HEK293 (cell line): ENCODE measurements around the gene USP32.
A peak's percentile ranks its signal among the peaks of the same experiment; 100 is the strongest.

Source experiments
- GLIS1 ChIP-seq: fragments of 450-650 bp; formaldehyde crosslinking; IDR thresholded peaks from 2 replicates; pipeline ENCODE4 v1.5.1; 2016; ENCODE audit warnings: missing biosample characterization, missing genetic modification characterization
- MYNN ChIP-seq: fragments of 450-650 bp; formaldehyde crosslinking; IDR thresholded peaks from 2 replicates; pipeline ENCODE4 v1.5.1; 2016; ENCODE audit warnings: missing biosample characterization, missing genetic modification characterization, borderline replicate concordance
- SP3 ChIP-seq: fragments of 450-650 bp; formaldehyde crosslinking; IDR thresholded peaks from 2 replicates; pipeline ENCODE4 v1.5.1; 2016; ENCODE audit warnings: missing biosample characterization, missing genetic modification characterization
- TCF7L2 ChIP-seq: IDR thresholded peaks from 2 replicates; pipeline ENCODE4 v1.6.1; 2011; ENCODE audit warnings: low read depth, mild to moderate bottlenecking, inconsistent platforms, low read length, moderate library complexity, borderline replicate concordance
- ZBTB17 ChIP-seq: fragments of 450-650 bp; formaldehyde crosslinking; IDR thresholded peaks from 2 replicates; pipeline ENCODE4 v1.5.1; 2016; ENCODE audit warnings: missing biosample characterization, missing genetic modification characterization
- ZEB2 ChIP-seq: fragments of 450-650 bp; formaldehyde crosslinking; IDR thresholded peaks from 2 replicates; pipeline ENCODE4 v1.5.1; 2016; ENCODE audit warnings: missing biosample characterization, missing genetic modification characterization
- ZNF133 ChIP-seq: fragments of 450-650 bp; formaldehyde crosslinking; IDR thresholded peaks from 2 replicates; pipeline ENCODE4 v1.5.1; 2016; ENCODE audit warnings: missing biosample characterization, missing genetic modification characterization
- ZNF157 ChIP-seq: fragments of 450-650 bp; formaldehyde crosslinking; IDR thresholded peaks from 2 replicates; pipeline ENCODE4 v1.5.1; 2016; ENCODE audit warnings: missing biosample characterization, missing genetic modification characterization
- ZNF169 ChIP-seq: fragments of 450-650 bp; formaldehyde crosslinking; IDR thresholded peaks from 2 replicates; pipeline ENCODE4 v1.5.1; 2016; ENCODE audit warnings: missing biosample characterization, missing genetic modification characterization
- ZNF175 ChIP-seq: fragments of 450-650 bp; formaldehyde crosslinking; IDR thresholded peaks from 2 replicates; pipeline ENCODE4 v1.5.1; 2016; ENCODE audit warnings: missing biosample characterization, missing genetic modification characterization
- ZNF19 ChIP-seq: fragments of 450-650 bp; formaldehyde crosslinking; IDR thresholded peaks from 2 replicates; pipeline ENCODE4; 2016; ENCODE audit warnings: missing biosample characterization, missing genetic modification characterization, low read depth
- ZNF202 ChIP-seq: fragments of 450-650 bp; formaldehyde crosslinking; IDR thresholded peaks from 2 replicates; pipeline ENCODE4 v1.5.1; 2016; ENCODE audit warnings: missing biosample characterization, missing genetic modification characterization, borderline replicate concordance
- ZNF223 ChIP-seq: fragments of 450-650 bp; formaldehyde crosslinking; IDR thresholded peaks from 2 replicates; pipeline ENCODE4 v1.5.1; 2016; ENCODE audit warnings: missing biosample characterization, missing genetic modification characterization
- ZNF473 ChIP-seq: fragments of 450-650 bp; formaldehyde crosslinking; IDR thresholded peaks from 2 replicates; pipeline ENCODE4 v1.5.1; 2017; ENCODE audit warnings: missing biosample characterization, missing genetic modification characterization
- ZNF623 ChIP-seq: fragments of 450-650 bp; formaldehyde crosslinking; IDR thresholded peaks from 2 replicates; pipeline ENCODE4 v1.5.1; 2016; ENCODE audit warnings: missing biosample characterization, missing genetic modification characterization
- ZNF629 ChIP-seq: fragments of 450-650 bp; formaldehyde crosslinking; IDR thresholded peaks from 2 replicates; pipeline ENCODE4 v1.5.1; 2017; ENCODE audit warnings: missing biosample characterization, missing genetic modification characterization
- ZNF701 ChIP-seq: fragments of 450-650 bp; formaldehyde crosslinking; IDR thresholded peaks from 2 replicates; pipeline ENCODE4 v1.5.1; 2016; ENCODE audit warnings: missing biosample characterization, missing genetic modification characterization
- ZNF830 ChIP-seq: fragments of 450-650 bp; IDR thresholded peaks from 2 replicates; pipeline ENCODE4 v1.5.0; 2018; ENCODE audit warnings: missing biosample characterization, missing genetic modification characterization, low read depth, mild to moderate bottlenecking, moderate library complexity
- ZNF843 ChIP-seq: fragments of 450-650 bp; formaldehyde crosslinking; IDR thresholded peaks from 2 replicates; pipeline ENCODE4 v1.5.1; 2016; ENCODE audit warnings: missing biosample characterization, missing genetic modification characterization
- TF ChIP-seq, protein P1 (sequence below): fragments of 450-650 bp; formaldehyde crosslinking; IDR thresholded peaks from 2 replicates; pipeline ENCODE4 v1.5.1; 2016; ENCODE audit warnings: missing biosample characterization, missing genetic modification characterization
- TF ChIP-seq, protein P2 (sequence below): fragments of 450-650 bp; formaldehyde crosslinking; IDR thresholded peaks from 2 replicates; pipeline ENCODE4 v1.5.1; 2016; ENCODE audit warnings: missing biosample characterization, missing genetic modification characterization
- TF ChIP-seq, protein P3 (sequence below): fragments of 450-650 bp; formaldehyde crosslinking; IDR thresholded peaks from 2 replicates; pipeline ENCODE4 v1.5.1; 2016; ENCODE audit warnings: missing biosample characterization, missing genetic modification characterization
- TF ChIP-seq, protein P4 (sequence below): fragments of 450-650 bp; formaldehyde crosslinking; IDR thresholded peaks from 2 replicates; pipeline ENCODE4 v1.5.1; 2016; ENCODE audit warnings: missing biosample characterization, missing genetic modification characterization, low read depth
- TF ChIP-seq, protein P5 (sequence below): fragments of 450-650 bp; formaldehyde crosslinking; IDR thresholded peaks from 2 replicates; pipeline ENCODE4 v1.5.1; 2016; ENCODE audit warnings: missing biosample characterization, missing genetic modification characterization
- TF ChIP-seq, protein P6 (sequence below): fragments of 450-650 bp; formaldehyde crosslinking; conservative IDR thresholded peaks from 2 replicates; pipeline ENCODE4 v1.5.1; 2016; ENCODE audit warnings: low read depth, missing biosample characterization, missing genetic modification characterization

USP32 gene

DNA sequence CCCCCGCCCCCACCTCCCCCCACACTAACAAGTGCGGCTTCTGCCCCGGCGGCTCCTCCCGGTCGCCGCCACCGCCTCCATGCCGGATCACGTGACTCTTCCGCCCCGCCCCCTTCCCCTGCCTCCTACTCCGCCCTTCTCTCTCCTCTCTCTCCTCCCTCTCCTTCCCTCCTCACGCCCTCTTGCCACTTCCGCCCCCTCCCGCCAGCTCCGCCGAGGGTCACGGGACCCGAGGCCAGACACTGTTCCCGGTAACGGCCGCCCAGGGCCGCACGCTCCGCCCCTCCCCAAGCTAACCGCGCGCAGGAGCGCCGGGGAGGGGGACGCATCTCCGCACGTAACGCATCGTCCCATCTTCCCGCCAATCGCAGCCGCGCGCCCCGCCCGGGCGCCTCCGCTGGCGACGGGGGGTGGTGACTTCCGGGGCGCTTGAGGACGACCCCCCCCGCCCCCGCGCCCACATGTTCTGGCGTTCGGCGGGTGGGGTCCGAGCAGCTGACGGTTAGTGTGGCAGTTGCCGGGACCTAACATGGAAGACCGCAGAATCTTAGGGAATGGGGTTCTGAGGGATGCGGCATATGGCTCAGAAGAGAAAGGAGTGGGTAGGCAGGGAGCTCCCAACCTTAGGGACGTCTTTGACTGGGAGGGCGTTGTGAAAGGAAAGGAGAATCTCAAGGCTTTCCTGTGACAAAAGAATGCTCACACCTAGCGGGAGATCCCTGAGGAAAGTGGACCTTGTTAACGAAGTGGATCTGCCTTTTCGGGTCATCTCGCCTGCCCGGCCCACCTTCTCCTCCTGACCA, at the start of gene USP32 (continued):
- TF ChIP-seq ZNF202 (tag by site-specific recombination) (no peak), ZNF843 (tag by site-specific recombination) (peak; percentile 84), ZNF701 (no peak), ZNF19 (tag by site-specific recombination) (no peak), ZNF629 (peak; percentile 85), ZNF169 (tag by site-specific recombination) (no peak), ZEB2 (tag by site-specific recombination) (peak; percentile 99), ZNF133 (tag by site-specific recombination) (no peak), ZBTB17 (tag by site-specific recombination) (peak; percentile 84), ZNF157 (tag by site-specific recombination) (no peak), ZNF473 (no peak), GLIS1 (tag by site-specific recombination) (peak; percentile 37; the same call in 1 of the 2 replicates), MYNN (tag by site-specific recombination) (no peak), TCF7L2 (no peak), SP3 (peak; percentile 99), ZNF175 (tag by site-specific recombination) (no peak), ZNF223 (tag by site-specific recombination) (no peak), ZNF623 (tag by site-specific recombination) (no peak), ZNF830 (tag by site-specific recombination) (no peak)
- TF ChIP-seq, protein P1, sequence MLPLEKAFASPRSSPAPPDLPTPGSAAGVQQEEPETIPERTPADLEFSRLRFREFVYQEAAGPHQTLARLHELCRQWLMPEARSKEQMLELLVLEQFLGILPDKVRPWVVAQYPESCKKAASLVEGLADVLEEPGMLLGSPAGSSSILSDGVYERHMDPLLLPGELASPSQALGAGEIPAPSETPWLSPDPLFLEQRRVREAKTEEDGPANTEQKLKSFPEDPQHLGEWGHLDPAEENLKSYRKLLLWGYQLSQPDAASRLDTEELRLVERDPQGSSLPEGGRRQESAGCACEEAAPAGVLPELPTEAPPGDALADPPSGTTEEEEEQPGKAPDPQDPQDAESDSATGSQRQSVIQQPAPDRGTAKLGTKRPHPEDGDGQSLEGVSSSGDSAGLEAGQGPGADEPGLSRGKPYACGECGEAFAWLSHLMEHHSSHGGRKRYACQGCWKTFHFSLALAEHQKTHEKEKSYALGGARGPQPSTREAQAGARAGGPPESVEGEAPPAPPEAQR (tag by site-specific recombination), result peak; percentile 62
- TF ChIP-seq, protein P2, sequence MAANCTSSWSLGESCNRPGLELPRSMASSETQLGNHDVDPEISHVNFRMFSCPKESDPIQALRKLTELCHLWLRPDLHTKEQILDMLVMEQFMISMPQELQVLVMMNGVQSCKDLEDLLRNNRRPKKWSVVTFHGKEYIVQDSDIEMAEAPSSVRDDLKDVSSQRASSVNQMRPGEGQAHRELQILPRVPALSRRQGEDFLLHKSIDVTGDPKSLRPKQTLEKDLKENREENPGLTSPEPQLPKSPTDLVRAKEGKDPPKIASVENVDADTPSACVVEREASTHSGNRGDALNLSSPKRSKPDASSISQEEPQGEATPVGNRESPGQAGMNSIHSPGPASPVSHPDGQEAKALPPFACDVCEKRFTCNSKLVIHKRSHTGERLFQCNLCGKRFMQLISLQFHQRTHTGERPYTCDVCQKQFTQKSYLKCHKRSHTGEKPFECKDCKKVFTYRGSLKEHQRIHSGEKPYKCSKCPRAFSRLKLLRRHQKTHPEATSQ (tag by site-specific recombination), result no peak
- TF ChIP-seq, protein P3, sequence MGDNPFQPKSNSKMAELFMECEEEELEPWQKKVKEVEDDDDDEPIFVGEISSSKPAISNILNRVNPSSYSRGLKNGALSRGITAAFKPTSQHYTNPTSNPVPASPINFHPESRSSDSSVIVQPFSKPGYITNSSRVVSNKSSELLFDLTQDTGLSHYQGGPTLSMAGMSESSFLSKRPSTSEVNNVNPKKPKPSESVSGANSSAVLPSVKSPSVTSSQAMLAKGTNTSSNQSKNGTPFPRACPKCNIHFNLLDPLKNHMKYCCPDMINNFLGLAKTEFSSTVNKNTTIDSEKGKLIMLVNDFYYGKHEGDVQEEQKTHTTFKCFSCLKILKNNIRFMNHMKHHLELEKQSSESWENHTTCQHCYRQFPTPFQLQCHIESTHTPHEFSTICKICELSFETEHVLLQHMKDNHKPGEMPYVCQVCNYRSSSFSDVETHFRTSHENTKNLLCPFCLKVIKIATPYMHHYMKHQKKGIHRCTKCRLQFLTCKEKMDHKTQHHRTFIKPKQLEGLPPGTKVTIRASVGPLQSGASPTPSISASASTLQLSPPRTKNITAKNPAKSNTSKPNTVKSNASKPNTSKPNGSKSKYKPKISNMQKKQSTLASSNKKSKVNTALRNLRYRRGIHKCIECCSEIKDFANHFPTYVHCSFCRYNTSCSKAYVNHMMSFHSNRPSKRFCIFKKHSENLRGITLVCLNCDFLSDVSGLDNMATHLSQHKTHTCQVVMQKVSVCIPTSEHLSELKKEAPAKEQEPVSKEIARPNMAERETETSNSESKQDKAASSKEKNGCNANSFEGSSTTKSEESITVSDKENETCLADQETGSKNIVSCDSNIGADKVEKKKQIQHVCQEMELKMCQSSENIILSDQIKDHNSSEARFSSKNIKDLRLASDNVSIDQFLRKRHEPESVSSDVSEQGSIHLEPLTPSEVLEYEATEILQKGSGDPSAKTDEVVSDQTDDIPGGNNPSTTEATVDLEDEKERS (tag by site-specific recombination), result no peak
- TF ChIP-seq, protein P4, sequence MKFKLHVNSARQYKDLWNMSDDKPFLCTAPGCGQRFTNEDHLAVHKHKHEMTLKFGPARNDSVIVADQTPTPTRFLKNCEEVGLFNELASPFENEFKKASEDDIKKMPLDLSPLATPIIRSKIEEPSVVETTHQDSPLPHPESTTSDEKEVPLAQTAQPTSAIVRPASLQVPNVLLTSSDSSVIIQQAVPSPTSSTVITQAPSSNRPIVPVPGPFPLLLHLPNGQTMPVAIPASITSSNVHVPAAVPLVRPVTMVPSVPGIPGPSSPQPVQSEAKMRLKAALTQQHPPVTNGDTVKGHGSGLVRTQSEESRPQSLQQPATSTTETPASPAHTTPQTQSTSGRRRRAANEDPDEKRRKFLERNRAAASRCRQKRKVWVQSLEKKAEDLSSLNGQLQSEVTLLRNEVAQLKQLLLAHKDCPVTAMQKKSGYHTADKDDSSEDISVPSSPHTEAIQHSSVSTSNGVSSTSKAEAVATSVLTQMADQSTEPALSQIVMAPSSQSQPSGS (tag by site-specific recombination), result no peak
- TF ChIP-seq, protein P5, sequence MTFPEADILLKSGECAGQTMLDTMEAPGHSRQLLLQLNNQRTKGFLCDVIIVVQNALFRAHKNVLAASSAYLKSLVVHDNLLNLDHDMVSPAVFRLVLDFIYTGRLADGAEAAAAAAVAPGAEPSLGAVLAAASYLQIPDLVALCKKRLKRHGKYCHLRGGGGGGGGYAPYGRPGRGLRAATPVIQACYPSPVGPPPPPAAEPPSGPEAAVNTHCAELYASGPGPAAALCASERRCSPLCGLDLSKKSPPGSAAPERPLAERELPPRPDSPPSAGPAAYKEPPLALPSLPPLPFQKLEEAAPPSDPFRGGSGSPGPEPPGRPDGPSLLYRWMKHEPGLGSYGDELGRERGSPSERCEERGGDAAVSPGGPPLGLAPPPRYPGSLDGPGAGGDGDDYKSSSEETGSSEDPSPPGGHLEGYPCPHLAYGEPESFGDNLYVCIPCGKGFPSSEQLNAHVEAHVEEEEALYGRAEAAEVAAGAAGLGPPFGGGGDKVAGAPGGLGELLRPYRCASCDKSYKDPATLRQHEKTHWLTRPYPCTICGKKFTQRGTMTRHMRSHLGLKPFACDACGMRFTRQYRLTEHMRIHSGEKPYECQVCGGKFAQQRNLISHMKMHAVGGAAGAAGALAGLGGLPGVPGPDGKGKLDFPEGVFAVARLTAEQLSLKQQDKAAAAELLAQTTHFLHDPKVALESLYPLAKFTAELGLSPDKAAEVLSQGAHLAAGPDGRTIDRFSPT (tag by site-specific recombination), result peak; percentile 90
- TF ChIP-seq, protein P6, sequence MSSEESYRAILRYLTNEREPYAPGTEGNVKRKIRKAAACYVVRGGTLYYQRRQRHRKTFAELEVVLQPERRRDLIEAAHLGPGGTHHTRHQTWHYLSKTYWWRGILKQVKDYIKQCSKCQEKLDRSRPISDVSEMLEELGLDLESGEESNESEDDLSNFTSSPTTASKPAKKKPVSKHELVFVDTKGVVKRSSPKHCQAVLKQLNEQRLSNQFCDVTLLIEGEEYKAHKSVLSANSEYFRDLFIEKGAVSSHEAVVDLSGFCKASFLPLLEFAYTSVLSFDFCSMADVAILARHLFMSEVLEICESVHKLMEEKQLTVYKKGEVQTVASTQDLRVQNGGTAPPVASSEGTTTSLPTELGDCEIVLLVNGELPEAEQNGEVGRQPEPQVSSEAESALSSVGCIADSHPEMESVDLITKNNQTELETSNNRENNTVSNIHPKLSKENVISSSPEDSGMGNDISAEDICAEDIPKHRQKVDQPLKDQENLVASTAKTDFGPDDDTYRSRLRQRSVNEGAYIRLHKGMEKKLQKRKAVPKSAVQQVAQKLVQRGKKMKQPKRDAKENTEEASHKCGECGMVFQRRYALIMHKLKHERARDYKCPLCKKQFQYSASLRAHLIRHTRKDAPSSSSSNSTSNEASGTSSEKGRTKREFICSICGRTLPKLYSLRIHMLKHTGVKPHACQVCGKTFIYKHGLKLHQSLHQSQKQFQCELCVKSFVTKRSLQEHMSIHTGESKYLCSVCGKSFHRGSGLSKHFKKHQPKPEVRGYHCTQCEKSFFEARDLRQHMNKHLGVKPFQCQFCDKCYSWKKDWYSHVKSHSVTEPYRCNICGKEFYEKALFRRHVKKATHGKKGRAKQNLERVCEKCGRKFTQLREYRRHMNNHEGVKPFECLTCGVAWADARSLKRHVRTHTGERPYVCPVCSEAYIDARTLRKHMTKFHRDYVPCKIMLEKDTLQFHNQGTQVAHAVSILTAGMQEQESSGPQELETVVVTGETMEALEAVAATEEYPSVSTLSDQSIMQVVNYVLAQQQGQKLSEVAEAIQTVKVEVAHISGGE (tag by site-specific recombination), result peak; percentile 78; the same call in 1 of the 2 replicates
